Heart right ventricle (tissue), 16 donors: Measurements from ENCODE around the gene HBA2. TPM values are rescaled to one million over a fixed set of nuclear protein-coding genes. Genes with fewer than 3 reads are reported as not detected.
"Not testable (repeated sequence)": the region's sequence is repeated elsewhere in the genome, so short reads cannot be mapped to it uniquely, and the experiment has no call there.

ENCODE experiments used
- ATAC-seq, 8 donors: fragments of 200-7000 bp; cut with Tn5 transposase; one replicate each; pipeline ENCODE4 v1.9.1; 2020; ENCODE audit warnings: mild to moderate bottlenecking in 8 of 8, moderate library complexity in 8 of 8, moderate number of reproducible peaks in 1 of 8
- DNase-seq, 2 donors: peaks; one replicate each; pipeline ENCODE4 v3.0.0-alpha.2; 2020
- H3K27ac ChIP-seq, 10 donors: fragments of 200-600 bp; sonication (generic) in 2 of 10; one replicate each; pipeline versions ENCODE4 v1.5.0 to v1.8.0; 2020 to 2022; ENCODE audit warnings: mild to moderate bottlenecking in 3 of 10
- H3K27me3 ChIP-seq, 7 donors: fragments of 200-600 bp; one replicate each; pipeline ENCODE4 v1.8.0; 2021 to 2022; ENCODE audit warnings: mild to moderate bottlenecking in 2 of 7
- H3K36me3 ChIP-seq, 9 donors: fragments of 200-600 bp; sonication (generic) in 1 of 9; one replicate each; pipeline versions ENCODE4 v1.5.0 to v1.8.0; 2020 to 2022; ENCODE audit warnings: mild to moderate bottlenecking in 2 of 9
- H3K4me1 ChIP-seq, 9 donors: fragments of 200-600 bp; sonication (generic) in 1 of 9; one replicate each; pipeline versions ENCODE4 v1.5.0 to v1.8.0; 2020 to 2022; ENCODE audit warnings: mild to moderate bottlenecking in 4 of 9
- H3K4me3 ChIP-seq, 10 donors: fragments of 200-600 bp; sonication (generic) in 2 of 10; one replicate each; pipeline versions ENCODE4 v1.5.0 to v1.8.0; 2020 to 2022; ENCODE audit warnings: mild to moderate bottlenecking in 7 of 10, moderate library complexity in 2 of 10
- H3K9me3 ChIP-seq, 11 donors: fragments of 200-600 bp in 10 of 11; sonication (generic) in 2 of 11; one replicate each; pipeline versions ENCODE4 v1.5.0 to v1.8.0; 2013 to 2022; ENCODE audit warnings: mild to moderate bottlenecking in 2 of 11, control low read depth in 1 of 11, moderate library complexity in 1 of 11
- WGBS, 2 donors: extraction: QIAGEN DNeasy Blood & Tissue Kit; methylation state at CpG; one replicate each; pipeline ENCODE4 v1.1.7; 2013; ENCODE audit warnings: inconsistent platforms in 1 of 2; 5-methylcytosine and 5-hydroxymethylcytosine counted together
- intact Hi-C, 10 donors: fragments of 100-400 bp; cut with DNase I; formaldehyde crosslinking; loops; one replicate each; pipeline versions ENCODE4 v1.11.1 to v1.14.2; 2022
- polyA plus RNA-seq, 2 donors: library from polyadenylated mRNA; stranded (reverse); fragments of 200-250 nt; gene quantifications; one replicate each; pipeline ENCODE4 v1.2.3, GENCODE V29; 2013
- total RNA-seq, 10 donors: library from RNA; stranded (reverse); fragmentation: NEBNext Ultra II Directional in 3 of 10; extraction: Animal tissue kit (Norgen Biotek cat#: 25700) in 3 of 10; gene quantifications; one replicate each; pipeline versions ENCODE4 v1.2.1 to v1.2.4, GENCODE V29; 2021 to 2023
- TF ChIP-seq, protein P1 (sequence below), 9 donors: fragments of 200-600 bp; sonication (generic) in 2 of 9; IDR thresholded peaks; one replicate each; pipeline versions ENCODE4 v1.5.0 to v1.8.0; 2021 to 2022; ENCODE audit warnings: antibody characterized with exemption in 9 of 9, mild to moderate bottlenecking in 5 of 9, moderate library complexity in 1 of 9
- donor health status: Arrhythmogenic right ventricular cardiomyopathy.
- donor health status: ischemic (EF 13 %, LVEDD 7.1; RV severe dilation, severe dysfunction).
- donor health status: healthy with polysubstance abuse.
- donor health status: DM: no; HTN: yes; CAD: no.
- donor health status: DM: no; HTN: no; CAD: no.
- donor health status: ischemic (EF 25% LVEDD 6.9; RV normal size, moderate dysfunction).
- donor health status: ischemic (EF 25% LVEDD 5.7; RV mildly dilated, moderate dysfunction).
- donor health status: healthy.
- donor health status: DM: yes; HTN: yes; CAD: no.
- donor health status: Ischemic cardiomyopathy.
- donor health status: ischemic (EF 35%, LVEDD 5.7; RV mildly dilated, moderate dysfunction).
- donor health status: nonischemic (EF 11% LVEDD 7.7; RV severe dilation, severe dysfunction).
- donor health status: DM: yes; HTN: yes; CAD: no.
- donor health status: PGD.
- donor health status: ischemic (EF 29% LVEDD 5.4; RV normal size, mild dysfunction).
- donor health status: nonischemic (EF 23%, LVEDD 6.1; RV moderate dilation, normal function).

Gene HBA2
- total and polyA plus RNA-seq, 12 donors = 2.9 to 1,146 (median 98.0) TPM

DNA sequence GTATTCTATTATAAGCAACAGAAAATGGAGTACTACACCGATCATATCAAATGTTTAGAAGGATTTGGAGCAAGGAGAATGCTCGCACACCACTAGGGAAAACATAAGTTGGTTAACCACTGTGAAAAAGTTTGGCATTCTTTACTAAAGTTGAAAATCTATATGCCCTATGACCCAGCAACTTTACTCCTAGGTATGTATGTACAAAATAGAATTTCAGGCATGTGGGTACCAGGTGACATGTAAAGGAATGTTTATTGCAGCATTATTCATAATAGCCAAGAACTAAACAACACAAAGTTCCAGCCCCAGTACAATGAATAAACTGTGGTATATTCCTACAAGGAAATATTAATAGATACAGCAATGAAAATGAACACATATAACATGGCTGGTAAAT lies 26.0 kb upstream of the HBA2 start:
- no peak overlapping the region for H3K4me3 ChIP-seq
- DNase-seq = no peak
- TF ChIP-seq, protein P1, sequence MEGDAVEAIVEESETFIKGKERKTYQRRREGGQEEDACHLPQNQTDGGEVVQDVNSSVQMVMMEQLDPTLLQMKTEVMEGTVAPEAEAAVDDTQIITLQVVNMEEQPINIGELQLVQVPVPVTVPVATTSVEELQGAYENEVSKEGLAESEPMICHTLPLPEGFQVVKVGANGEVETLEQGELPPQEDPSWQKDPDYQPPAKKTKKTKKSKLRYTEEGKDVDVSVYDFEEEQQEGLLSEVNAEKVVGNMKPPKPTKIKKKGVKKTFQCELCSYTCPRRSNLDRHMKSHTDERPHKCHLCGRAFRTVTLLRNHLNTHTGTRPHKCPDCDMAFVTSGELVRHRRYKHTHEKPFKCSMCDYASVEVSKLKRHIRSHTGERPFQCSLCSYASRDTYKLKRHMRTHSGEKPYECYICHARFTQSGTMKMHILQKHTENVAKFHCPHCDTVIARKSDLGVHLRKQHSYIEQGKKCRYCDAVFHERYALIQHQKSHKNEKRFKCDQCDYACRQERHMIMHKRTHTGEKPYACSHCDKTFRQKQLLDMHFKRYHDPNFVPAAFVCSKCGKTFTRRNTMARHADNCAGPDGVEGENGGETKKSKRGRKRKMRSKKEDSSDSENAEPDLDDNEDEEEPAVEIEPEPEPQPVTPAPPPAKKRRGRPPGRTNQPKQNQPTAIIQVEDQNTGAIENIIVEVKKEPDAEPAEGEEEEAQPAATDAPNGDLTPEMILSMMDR (IDR thresholded peaks at IDR 0.05) = no peak
- H3K27me3 ChIP-seq = peaks cover 0 to 40% (median 21%) of the 10 kb centered on the region in 7 donors
- H3K36me3 ChIP-seq = no peaks in the 10 kb centered on the region
- no peaks in the 10 kb centered on the region for H3K9me3 ChIP-seq
- no peak overlapping the region for H3K27ac ChIP-seq
- H3K4me1 ChIP-seq = no peaks in the 10 kb centered on the region
- intact Hi-C loops = no loop called here
- 82 to 87% methylated on average over 2 of the region's 2 CpGs for WGBS, 2 donors
- ATAC-seq = no peak

DNA sequence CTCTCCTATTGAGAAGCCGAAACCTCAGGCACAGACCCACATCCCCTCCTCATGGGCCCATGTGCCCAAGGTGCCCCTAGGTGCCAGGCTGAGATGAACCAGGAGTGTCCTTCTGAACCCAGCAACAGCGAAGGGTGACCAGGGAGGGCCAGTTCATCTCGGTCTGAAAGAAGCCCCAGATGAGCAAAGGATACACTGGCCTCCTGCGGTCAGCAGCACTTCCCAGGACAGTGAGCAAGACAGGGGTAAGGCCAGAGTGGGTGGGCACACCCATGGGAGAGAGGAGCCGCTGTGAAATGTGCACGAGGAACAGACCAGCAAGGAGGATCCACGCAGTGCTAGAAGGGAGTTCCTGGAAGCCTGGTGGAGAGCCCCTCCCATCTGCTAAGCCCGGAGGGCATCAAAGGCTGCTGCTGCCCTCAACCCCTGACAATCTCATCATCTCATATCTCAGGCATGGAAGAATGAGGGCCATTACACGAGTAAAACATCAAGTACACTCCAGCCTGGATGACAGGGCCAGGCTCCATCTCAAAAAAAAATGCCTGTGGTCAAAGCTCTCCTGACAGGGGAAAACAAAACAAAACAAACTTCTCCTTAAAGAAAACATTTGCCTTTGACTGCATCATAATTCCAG lies 23.5 kb upstream of the HBA2 start:
- DNase-seq (no peak), ATAC-seq (no peak)
- peaks cover 0 to 26% (median 15%) of the 10 kb centered on the region in 7 donors for H3K27me3 ChIP-seq
- intact Hi-C loops = no loop called here
- no peaks in the 10 kb centered on the region for H3K36me3 ChIP-seq
- H3K4me1 ChIP-seq = peaks cover 0 to under 1% (median 0%) of the 10 kb centered on the region in 9 donors
- no peaks in the 10 kb centered on the region for H3K9me3 ChIP-seq
- no peak overlapping the region for H3K27ac ChIP-seq
- TF ChIP-seq, protein P1 (IDR thresholded peaks at IDR 0.05) = no peak
- WGBS, 2 donors = 43 to 49% methylated on average over 9 of the region's 9 CpGs
- no peak overlapping the region for H3K4me3 ChIP-seq

- WGBS, 2 donors = 72 to 76% methylated on average over 17 of the region's 17 CpGs
- Histone ChIP-seq H3K4me3 (no peak within 1 kb of the TSS), H3K27me3 (peaks cover 0 to 45% (median 32%) of the 10 kb centered on the region in 7 donors), H3K36me3 (no peaks in the 10 kb centered on the region), H3K27ac (no peak within 1 kb of the TSS), H3K4me1 (peaks cover 0 to 11% (median 9%) of the 10 kb centered on the region in 9 donors), H3K9me3 (no peaks in the 10 kb centered on the region)
- DNase-seq (no peak), ATAC-seq (peak in 4 of 8 donors; percentile 20 to 58 (median 26))
- TF ChIP-seq, protein P1 (IDR thresholded peaks at IDR 0.05) = no peak
- intact Hi-C loops = no loop called here
Measured at GRCh38 chr16:152141-153128, 20.2 kb upstream of the HBA2 start, which contains the start of gene HBZ. Gene HBZ, plus strand, starts transcription at chr16:152644. Its CDS starts 266 bp downstream, at chr16:152910.

DNA sequence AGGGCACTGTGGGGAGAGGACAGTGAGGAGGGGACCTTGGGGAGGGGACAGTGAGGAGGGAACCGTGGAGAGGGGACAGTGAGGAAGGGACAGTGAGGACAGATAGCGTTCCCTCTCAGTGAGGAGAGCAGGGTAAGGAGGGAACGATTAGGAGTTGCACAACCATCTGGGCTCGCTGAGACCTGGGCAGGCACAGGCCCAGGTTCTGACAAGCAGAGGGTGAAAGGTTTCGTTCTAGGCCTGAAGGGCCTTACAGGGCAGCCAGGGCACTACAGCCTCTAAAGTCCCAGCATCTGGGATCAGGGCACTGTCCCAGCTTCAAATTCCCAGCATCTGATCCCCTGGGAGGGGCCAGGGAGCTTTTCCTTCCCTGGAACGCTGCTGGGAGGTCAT lies 19.6 kb upstream of the HBA2 start:
- WGBS, 2 donors = 57 to 58% methylated on average over 4 of the region's 6 CpGs
- Histone ChIP-seq H3K4me1 (peaks cover 0 to 11% (median 9%) of the 10 kb centered on the region in 9 donors), H3K27me3 (peaks cover 0 to 52% (median 39%) of the 10 kb centered on the region in 7 donors)
- H3K36me3 ChIP-seq, H3K27ac ChIP-seq, H3K4me3 ChIP-seq, intact Hi-C loops, DNase-seq, H3K9me3 ChIP-seq: not testable (repeated sequence)
- peak in 4 of 8 donors; percentile 18 to 36 (median 24) for ATAC-seq

DNA sequence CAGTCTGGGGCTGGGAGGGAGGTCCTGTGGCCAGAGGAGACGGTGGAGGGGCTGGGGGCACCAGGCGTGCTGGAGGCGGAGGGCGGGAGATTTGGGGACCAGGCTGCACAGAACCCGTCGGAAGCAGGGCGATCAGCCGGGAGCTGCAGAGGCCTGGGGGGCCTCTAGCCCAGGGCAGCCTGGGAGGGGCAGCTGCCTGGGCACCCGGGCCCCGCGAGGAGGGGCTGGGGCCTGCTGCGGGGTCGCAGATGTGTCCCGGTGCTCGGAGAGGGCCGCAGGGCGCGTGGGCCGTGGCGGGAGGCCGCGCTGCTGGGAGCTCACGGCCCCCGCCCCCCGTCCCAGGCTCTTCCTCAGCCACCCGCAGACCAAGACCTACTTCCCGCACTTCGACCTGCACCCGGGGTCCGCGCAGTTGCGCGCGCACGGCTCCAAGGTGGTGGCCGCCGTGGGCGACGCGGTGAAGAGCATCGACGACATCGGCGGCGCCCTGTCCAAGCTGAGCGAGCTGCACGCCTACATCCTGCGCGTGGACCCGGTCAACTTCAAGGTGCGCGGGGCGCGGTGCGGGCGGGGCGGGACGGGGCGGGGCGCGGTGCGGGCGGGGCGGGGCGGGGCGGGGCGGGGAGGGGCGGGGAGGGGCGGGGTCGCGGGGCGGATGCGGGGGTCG lies 19.0 kb upstream of the HBA2 start:
- H3K27ac ChIP-seq, intact Hi-C loops, H3K9me3 ChIP-seq, DNase-seq, H3K4me3 ChIP-seq, H3K36me3 ChIP-seq: not testable (repeated sequence)
- WGBS, 2 donors = 10% methylated on average over 2 of the region's 74 CpGs; no CpG with 5 or more reads in 1 of the 2 donors
- peaks cover 0 to 54% (median 42%) of the 10 kb centered on the region in 7 donors for H3K27me3 ChIP-seq
- H3K4me1 ChIP-seq = peaks cover 0 to 11% (median 9%) of the 10 kb centered on the region in 9 donors
- ATAC-seq = peak in 1 of 8 donors; percentile 31
